ENCODE data around the gene TSSC4. TPM values are rescaled to one million over a fixed set of nuclear protein-coding genes. Genes with fewer than 3 reads are reported as not detected.

TSSC4 gene
- total RNA-seq, 2 experiments from 2014 or later = 40.4 to 50.9 TPM

DNA sequence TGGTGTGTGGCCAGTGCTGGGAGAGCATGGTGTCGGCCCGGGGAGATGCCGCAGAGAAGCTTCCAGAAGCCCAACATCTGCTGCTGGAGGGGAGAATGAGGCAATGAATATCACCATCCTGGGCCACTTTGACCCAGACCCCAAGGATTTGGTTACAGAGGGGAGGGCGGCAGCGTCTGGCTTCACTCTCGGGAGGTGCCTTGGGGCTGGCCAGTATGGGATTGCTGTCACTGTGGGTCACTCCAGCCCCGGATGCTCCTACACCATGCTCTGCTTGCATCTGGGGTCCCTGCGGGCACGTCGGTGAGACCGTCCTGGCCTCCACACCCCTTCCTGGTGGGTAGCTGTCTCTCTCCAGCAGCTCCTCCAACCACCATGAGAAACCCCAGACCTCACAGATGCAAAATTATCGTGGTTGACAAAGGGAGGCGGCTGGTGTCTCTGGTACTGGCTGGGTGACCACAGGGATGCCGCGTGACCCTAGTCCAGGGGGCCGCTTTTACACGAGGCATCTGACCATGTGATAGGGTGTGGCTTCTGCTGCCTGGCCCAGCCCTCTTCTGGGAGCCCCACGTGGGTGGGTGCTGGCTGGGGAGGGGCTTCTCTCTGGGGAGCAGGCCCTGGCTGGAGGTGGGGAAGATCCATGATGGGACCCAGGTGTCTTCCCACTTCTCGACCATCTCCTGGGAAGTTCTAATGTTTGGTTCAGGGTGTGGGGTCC, 49.9 kb downstream of the TSSC4 start:
- Histone ChIP-seq H3K9me3 (ENCODE audit: low read length) (no peaks in the 10 kb centered on the region), H3K79me2 (ENCODE audit: insufficient read depth, low read depth, low read length) (no peaks in the 10 kb centered on the region), H3K36me3 (ENCODE audit: insufficient read depth, low read length) (no peaks in the 10 kb centered on the region), H3K9me2 (ENCODE audit: insufficient read depth, low read length) (no peaks in the 10 kb centered on the region), H3K4me1 (ENCODE audit: insufficient read depth, low read length, poor library complexity, severe bottlenecking) (peaks cover 18% of the 10 kb centered on the region), H4K20me1 (ENCODE audit: insufficient read depth, low read length) (no peaks in the 10 kb centered on the region), H3K27ac (ENCODE audit: low read depth, low read length, poor library complexity, severe bottlenecking) (no peak overlapping the region), H3K4me3 (ENCODE audit: low read depth, low read length, poor library complexity, severe bottlenecking) (no peak overlapping the region), H2AFZ (ENCODE audit: low read length) (no peak overlapping the region), H3K4me2 (ENCODE audit: low read length) (no peak overlapping the region)
- DNase-seq (ENCODE audit: low spot score) = no peak
- intact Hi-C loops (cut with micrococcal nuclease; ENCODE audit: unreplicated experiment) = no loop called here
- TF ChIP-seq EZH2phosphoT487 (IDR thresholded peaks at IDR 0.05; ENCODE audit: borderline replicate concordance, low read depth, low read length) = no peak
- TF ChIP-seq, protein P1, sequence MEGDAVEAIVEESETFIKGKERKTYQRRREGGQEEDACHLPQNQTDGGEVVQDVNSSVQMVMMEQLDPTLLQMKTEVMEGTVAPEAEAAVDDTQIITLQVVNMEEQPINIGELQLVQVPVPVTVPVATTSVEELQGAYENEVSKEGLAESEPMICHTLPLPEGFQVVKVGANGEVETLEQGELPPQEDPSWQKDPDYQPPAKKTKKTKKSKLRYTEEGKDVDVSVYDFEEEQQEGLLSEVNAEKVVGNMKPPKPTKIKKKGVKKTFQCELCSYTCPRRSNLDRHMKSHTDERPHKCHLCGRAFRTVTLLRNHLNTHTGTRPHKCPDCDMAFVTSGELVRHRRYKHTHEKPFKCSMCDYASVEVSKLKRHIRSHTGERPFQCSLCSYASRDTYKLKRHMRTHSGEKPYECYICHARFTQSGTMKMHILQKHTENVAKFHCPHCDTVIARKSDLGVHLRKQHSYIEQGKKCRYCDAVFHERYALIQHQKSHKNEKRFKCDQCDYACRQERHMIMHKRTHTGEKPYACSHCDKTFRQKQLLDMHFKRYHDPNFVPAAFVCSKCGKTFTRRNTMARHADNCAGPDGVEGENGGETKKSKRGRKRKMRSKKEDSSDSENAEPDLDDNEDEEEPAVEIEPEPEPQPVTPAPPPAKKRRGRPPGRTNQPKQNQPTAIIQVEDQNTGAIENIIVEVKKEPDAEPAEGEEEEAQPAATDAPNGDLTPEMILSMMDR (conservative IDR thresholded peaks at IDR 0.05; ENCODE audit: low read length) = no peak
- CTCF ChIA-PET (ENCODE audit: unreplicated experiment) = no interaction called here
- POLR2A ChIA-PET = no interaction called here
- no TSS peak for BruUV-seq (replicated peaks)

DNA sequence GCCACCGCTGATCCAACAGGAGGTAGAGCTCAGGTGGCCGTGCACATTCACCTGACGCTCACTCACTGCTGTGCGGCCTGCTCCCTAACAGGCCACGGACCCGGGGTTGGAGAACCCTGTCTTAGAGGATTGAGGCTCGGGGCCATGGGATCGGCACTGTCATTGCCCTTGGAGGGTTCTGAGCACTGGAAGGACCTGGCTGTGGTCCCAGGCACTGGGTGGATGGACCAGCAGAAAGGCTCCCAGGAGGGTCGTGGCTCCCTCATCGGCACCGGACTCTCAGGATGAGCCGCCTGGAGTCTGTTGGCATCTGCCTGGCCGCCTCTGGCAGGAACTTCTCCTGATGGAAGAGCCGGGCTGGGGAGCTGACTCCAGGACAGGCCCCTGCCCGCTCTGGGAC, 50.8 kb downstream of the TSSC4 start:
- Histone ChIP-seq H3K36me3 (ENCODE audit: insufficient read depth, low read length) (no peaks in the 10 kb centered on the region), H2AFZ (ENCODE audit: low read length) (no peak overlapping the region), H3K4me1 (ENCODE audit: insufficient read depth, low read length, poor library complexity, severe bottlenecking) (peaks cover 15% of the 10 kb centered on the region), H3K9me3 (ENCODE audit: low read length) (no peaks in the 10 kb centered on the region), H3K27ac (ENCODE audit: low read depth, low read length, poor library complexity, severe bottlenecking) (no peak overlapping the region), H3K9me2 (ENCODE audit: insufficient read depth, low read length) (no peaks in the 10 kb centered on the region), H3K4me3 (ENCODE audit: low read depth, low read length, poor library complexity, severe bottlenecking) (no peak overlapping the region), H4K20me1 (ENCODE audit: insufficient read depth, low read length) (no peaks in the 10 kb centered on the region), H3K79me2 (ENCODE audit: insufficient read depth, low read depth, low read length) (no peaks in the 10 kb centered on the region), H3K4me2 (ENCODE audit: low read length) (no peak overlapping the region)
- BruUV-seq (replicated peaks) = no TSS peak
- DNase-seq (ENCODE audit: low spot score) = no peak
- TF ChIP-seq, protein P1 (conservative IDR thresholded peaks at IDR 0.05; ENCODE audit: low read length) = no peak
- no peak for TF ChIP-seq EZH2phosphoT487 (IDR thresholded peaks at IDR 0.05; ENCODE audit: borderline replicate concordance, low read depth, low read length)
- CTCF ChIA-PET (ENCODE audit: unreplicated experiment) = no interaction called here
- POLR2A ChIA-PET = no interaction called here
- intact Hi-C loops (cut with micrococcal nuclease; ENCODE audit: unreplicated experiment) = no loop called here

DNA sequence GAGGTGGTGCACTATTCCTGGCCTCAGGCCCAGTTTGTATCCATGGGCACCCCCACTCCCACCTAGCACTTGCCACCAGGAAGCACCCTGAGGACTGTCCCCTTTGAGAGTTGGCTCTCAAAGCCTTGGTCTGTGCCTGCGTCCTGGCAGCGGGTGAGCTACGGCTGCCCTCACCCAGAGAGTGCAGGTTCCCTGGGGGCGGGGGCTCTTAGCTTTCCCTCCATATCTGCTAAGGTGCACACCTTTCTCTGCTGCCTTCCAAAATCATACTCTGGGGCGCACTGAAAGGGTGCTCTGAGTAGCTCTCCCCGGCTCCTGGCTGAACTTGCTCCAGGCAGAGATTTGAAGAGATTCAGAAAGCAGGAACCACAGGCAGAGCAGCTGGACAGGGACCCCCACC, 51.4 kb downstream of the TSSC4 start:
- Histone ChIP-seq H3K36me3 (ENCODE audit: insufficient read depth, low read length) (no peaks in the 10 kb centered on the region), H3K4me1 (ENCODE audit: insufficient read depth, low read length, poor library complexity, severe bottlenecking) (peaks cover 9% of the 10 kb centered on the region), H3K79me2 (ENCODE audit: insufficient read depth, low read depth, low read length) (no peaks in the 10 kb centered on the region), H3K4me3 (ENCODE audit: low read depth, low read length, poor library complexity, severe bottlenecking) (no peak overlapping the region), H3K9me3 (ENCODE audit: low read length) (no peaks in the 10 kb centered on the region), H2AFZ (ENCODE audit: low read length) (no peak overlapping the region), H4K20me1 (ENCODE audit: insufficient read depth, low read length) (no peaks in the 10 kb centered on the region), H3K27ac (ENCODE audit: low read depth, low read length, poor library complexity, severe bottlenecking) (no peak overlapping the region), H3K9me2 (ENCODE audit: insufficient read depth, low read length) (no peaks in the 10 kb centered on the region), H3K4me2 (ENCODE audit: low read length) (no peak overlapping the region)
- TF ChIP-seq EZH2phosphoT487 (IDR thresholded peaks at IDR 0.05; ENCODE audit: borderline replicate concordance, low read depth, low read length) = no peak
- TF ChIP-seq, protein P1 (conservative IDR thresholded peaks at IDR 0.05; ENCODE audit: low read length) = no peak
- POLR2A ChIA-PET = no interaction called here
- CTCF ChIA-PET (ENCODE audit: unreplicated experiment) = no interaction called here
- no TSS peak for BruUV-seq (replicated peaks)
- no peak for DNase-seq (ENCODE audit: low spot score)
- intact Hi-C loops (cut with micrococcal nuclease; ENCODE audit: unreplicated experiment) = no loop called here

All from OCI-LY7 (cell line).